HepG2 (cell line): Measurements from ENCODE around the gene MNAT1. TPM values are rescaled to one million over a fixed set of nuclear protein-coding genes. Genes with fewer than 3 reads are reported as not detected.

Source experiments
- ATM ChIP-seq: fragments of 450-650 bp; IDR thresholded peaks from 2 replicates; pipeline ENCODE4 v1.7.1; 2017; ENCODE audit warnings: mild to moderate bottlenecking, borderline replicate concordance
- BCL3 ChIP-seq: sonication (generic); formaldehyde crosslinking; IDR thresholded peaks from 2 replicates; pipeline ENCODE4 v1.5.1; 2020; ENCODE audit warnings: mild to moderate bottlenecking, missing genetic modification reagents, moderate library complexity
- ELF4 ChIP-seq: sonication (generic); formaldehyde crosslinking; IDR thresholded peaks from 2 replicates; pipeline ENCODE4 v1.5.0; 2020; ENCODE audit warnings: missing genetic modification reagents, mild to moderate bottlenecking, moderate library complexity, borderline replicate concordance
- GTF2F1 ChIP-seq: fragments of 150-350 bp; IDR thresholded peaks from 2 replicates; pipeline ENCODE4 v1.6.1; 2014; ENCODE audit warnings: low read length
- HOXA3 ChIP-seq: sonication (generic); formaldehyde crosslinking; IDR thresholded peaks from 2 replicates; pipeline ENCODE4 v1.5.0; 2020; ENCODE audit warnings: missing genetic modification reagents
- MEIS2 ChIP-seq: sonication (generic); formaldehyde crosslinking; IDR thresholded peaks from 2 replicates; pipeline ENCODE4 v1.9.0; 2021; ENCODE audit warnings: mild to moderate bottlenecking, missing genetic modification reagents
- MIER2 ChIP-seq: IDR thresholded peaks from 2 replicates; pipeline ENCODE4 v1.6.1; 2016; ENCODE audit warnings: missing biosample characterization, missing genetic modification reagents
- NCOA1 ChIP-seq: sonication (generic); formaldehyde crosslinking; IDR thresholded peaks from 2 replicates; pipeline ENCODE4 v1.9.0; 2021; ENCODE audit warnings: missing genetic modification reagents
- NFATC3 ChIP-seq: sonication (generic); formaldehyde crosslinking; IDR thresholded peaks from 2 replicates; pipeline ENCODE4 v1.5.1; 2020; ENCODE audit warnings: mild to moderate bottlenecking, missing genetic modification reagents
- NFIB ChIP-seq: sonication (generic); formaldehyde crosslinking; IDR thresholded peaks from 2 replicates; pipeline ENCODE4 v1.9.0; 2021; ENCODE audit warnings: missing genetic modification reagents, mild to moderate bottlenecking, borderline replicate concordance
- SPEN ChIP-seq: sonication (generic); formaldehyde crosslinking; IDR thresholded peaks from 2 replicates; pipeline ENCODE4 v1.5.1; 2020; ENCODE audit warnings: low read depth, mild to moderate bottlenecking, missing genetic modification reagents
- YEATS4 ChIP-seq: sonication (generic); formaldehyde crosslinking; IDR thresholded peaks from 2 replicates; pipeline ENCODE4 v1.4.0; 2020; ENCODE audit warnings: missing genetic modification reagents, borderline replicate concordance
- ZBTB46 ChIP-seq: sonication (generic); formaldehyde crosslinking; IDR thresholded peaks from 2 replicates; pipeline ENCODE4 v1.4.0; 2020; ENCODE audit warnings: mild to moderate bottlenecking, missing genetic modification reagents, borderline replicate concordance
- ZFP36L2 ChIP-seq: sonication (generic); formaldehyde crosslinking; IDR thresholded peaks from 2 replicates; pipeline ENCODE4 v1.4.0; 2020; ENCODE audit warnings: missing genetic modification reagents
- ZFP91 ChIP-seq: sonication (generic); formaldehyde crosslinking; IDR thresholded peaks from 2 replicates; pipeline ENCODE4 v1.9.0; 2022; ENCODE audit warnings: missing genetic modification reagents, mild to moderate bottlenecking, borderline replicate concordance
- ZMYM2 ChIP-seq: sonication (generic); formaldehyde crosslinking; IDR thresholded peaks from 2 replicates; pipeline ENCODE4 v1.8.0; 2022; ENCODE audit warnings: mild to moderate bottlenecking, missing genetic modification reagents
- ZNF180 ChIP-seq: sonication (generic); formaldehyde crosslinking; IDR thresholded peaks from 2 replicates; pipeline ENCODE4 v1.4.0; 2020; ENCODE audit warnings: low read depth, missing genetic modification reagents, borderline replicate concordance
- ZNF253 ChIP-seq: sonication (generic); formaldehyde crosslinking; IDR thresholded peaks from 2 replicates; pipeline ENCODE4 v1.8.0; 2022; ENCODE audit warnings: mild to moderate bottlenecking, missing genetic modification reagents, borderline replicate concordance
- ZNF543 ChIP-seq: sonication (generic); formaldehyde crosslinking; IDR thresholded peaks from 2 replicates; pipeline ENCODE4 v1.4.0; 2020; ENCODE audit warnings: mild to moderate bottlenecking, missing genetic modification reagents
- ZNF574 ChIP-seq: sonication (generic); formaldehyde crosslinking; IDR thresholded peaks from 2 replicates; pipeline ENCODE4 v1.4.0; 2020; ENCODE audit warnings: missing genetic modification reagents
- ZNF660 ChIP-seq: sonication (generic); formaldehyde crosslinking; IDR thresholded peaks from 2 replicates; pipeline ENCODE4 v1.5.1; 2020; ENCODE audit warnings: mild to moderate bottlenecking, low read depth, missing genetic modification reagents, borderline replicate concordance
- ZNF772 ChIP-seq: sonication (generic); formaldehyde crosslinking; IDR thresholded peaks from 2 replicates; pipeline ENCODE4 v1.5.0; 2020; ENCODE audit warnings: mild to moderate bottlenecking, missing genetic modification reagents
- ZNF839 ChIP-seq: sonication (generic); formaldehyde crosslinking; IDR thresholded peaks from 2 replicates; pipeline ENCODE4 v1.4.0; 2020; ENCODE audit warnings: missing genetic modification reagents, mild to moderate bottlenecking, borderline replicate concordance
- ZNF883 ChIP-seq: sonication (generic); formaldehyde crosslinking; IDR thresholded peaks from 2 replicates; pipeline ENCODE4 v1.5.1; 2020; ENCODE audit warnings: mild to moderate bottlenecking, missing genetic modification reagents; ENCODE audit errors: not compliant biosample characterization
- polyA plus RNA-seq, 8 experiments: library from polyadenylated mRNA; depleted of rRNA in 3 of 8; stranded (reverse) in 7 of 8; unstranded in 1 of 8; fragments of >200 nt; fragmentation: Illumina TruSeq in 4 of 8; extraction: Trizol in 4 of 8; gene quantifications; 2 replicates each; pipeline versions ENCODE4 v1.2.1 to v1.2.3, GENCODE V29; 2011 to 2016; ENCODE audit warnings: low read depth in 4 of 8, missing spikeins in 1 of 8, mixed read lengths in 1 of 8; ENCODE audit not compliant: insufficient read depth in 1 of 8
- total RNA-seq, 5 experiments: library from RNA; depleted of rRNA; stranded (reverse); fragments of >200 nt; fragmentation: Illumina TruSeq; extraction: Trizol; gene quantifications; 2 replicates each; pipeline ENCODE4 v1.2.3, GENCODE V29; 2016; ENCODE audit warnings: low read depth in 1 of 5

The MNAT1 gene
- total and polyA plus RNA-seq, 2 of the 13 experiments (the other 11 are each of a cell fraction or from before 2014, with no cell fraction given) = 49.2 to 94.8 TPM

GRCh38 chr14:60819575-60819974, 85.0 kb downstream of the MNAT1 start (continued):
- no peak for TF ChIP-seq NFATC3 (CRISPR knock-in tag)
- TF ChIP-seq MEIS2 (CRISPR knock-in tag) = peak; percentile 55; the same call in 1 of the 2 replicates
- TF ChIP-seq SPEN (CRISPR knock-in tag) = no peak
- no peak for TF ChIP-seq ZNF574
- TF ChIP-seq ZNF543 (CRISPR knock-in tag) = no peak
- no peak for TF ChIP-seq BCL3
- TF ChIP-seq ZNF883 (CRISPR knock-in tag) = no peak
- no peak for TF ChIP-seq GTF2F1
- no peak for TF ChIP-seq ZNF839 (CRISPR knock-in tag)
- TF ChIP-seq YEATS4 (CRISPR knock-in tag) = no peak
- TF ChIP-seq ZBTB46 (CRISPR knock-in tag) = no peak
- no peak for TF ChIP-seq ATM
- no peak for TF ChIP-seq NCOA1 (CRISPR knock-in tag)
- TF ChIP-seq ZNF660 (CRISPR knock-in tag) = no peak
- no peak for TF ChIP-seq ZFP91
- TF ChIP-seq ZNF772 (CRISPR knock-in tag) = no peak
- TF ChIP-seq ELF4 (CRISPR knock-in tag) = no peak
- TF ChIP-seq ZNF180 (CRISPR knock-in tag) = no peak
- no peak for TF ChIP-seq ZMYM2
- TF ChIP-seq MIER2 (CRISPR knock-in tag) = no peak
- no peak for TF ChIP-seq ZNF253 (CRISPR knock-in tag)
- no peak for TF ChIP-seq HOXA3 (CRISPR knock-in tag)
- TF ChIP-seq NFIB (CRISPR knock-in tag) = no peak
- no peak for TF ChIP-seq ZFP36L2 (CRISPR knock-in tag)
